K562 (cell line): ENCODE results near the gene GPR176. TPM values are rescaled to one million over a fixed set of nuclear protein-coding genes. Genes with fewer than 3 reads are reported as not detected.
A peak's percentile ranks its signal among the peaks of the same experiment; 100 is the strongest.

ENCODE experiments used
- DDX20 ChIP-seq: fragments of 450-650 bp; IDR thresholded peaks from 2 replicates; pipeline ENCODE4 v1.6.1; 2016; ENCODE audit warnings: missing genetic modification characterization, low read depth, mild to moderate bottlenecking, missing compliant biosample characterization, moderate library complexity
- EHMT2 ChIP-seq: fragments of 450-650 bp; IDR thresholded peaks from 2 replicates; pipeline ENCODE4 v1.6.1; 2018; ENCODE audit warnings: antibody characterized with exemption
- FOSL1 ChIP-seq: fragments of 200-800 bp; sonication (Bioruptor generic); conservative IDR thresholded peaks from 2 replicates; pipeline ENCODE4 v1.6.1; 2016; ENCODE audit warnings: missing genetic modification characterization, missing compliant biosample characterization
- FOXA1 ChIP-seq: fragments of 450-650 bp; IDR thresholded peaks from 2 replicates; pipeline ENCODE4 v1.6.1; 2016; ENCODE audit warnings: mild to moderate bottlenecking, borderline replicate concordance
- HNRNPK ChIP-seq: fragments of 200-400 bp; formaldehyde crosslinking; IDR thresholded peaks from one replicate; pipeline ENCODE4 v1.6.1; 2018; ENCODE audit warnings: mild to moderate bottlenecking, low read depth, low read length; ENCODE audit not compliant: poor library complexity, severe bottlenecking
- HNRNPLL ChIP-seq: fragments of 200-400 bp; formaldehyde crosslinking; IDR thresholded peaks from 2 replicates; pipeline ENCODE4 v1.6.1; 2017; ENCODE audit warnings: low read length, low read depth, mild to moderate bottlenecking; ENCODE audit not compliant: poor library complexity, severe bottlenecking
- KLF16 ChIP-seq: IDR thresholded peaks from 2 replicates; pipeline ENCODE4 v1.6.1; 2016; ENCODE audit warnings: antibody characterized with exemption
- MCM7 ChIP-seq, 2 experiments: fragments of 450-650 bp; IDR thresholded peaks; 2 replicates each; pipeline ENCODE4 v1.6.1; 2016 to 2018
- MTA3 ChIP-seq: fragments of 450-650 bp; formaldehyde crosslinking; IDR thresholded peaks from 2 replicates; pipeline ENCODE4 v1.6.1; 2017; ENCODE audit warnings: mild to moderate bottlenecking, borderline replicate concordance
- PHF21A ChIP-seq: fragments of 450-650 bp; IDR thresholded peaks from 2 replicates; pipeline ENCODE4 v1.6.1; 2017; ENCODE audit warnings: low read depth, borderline replicate concordance
- SIRT6 ChIP-seq: IDR thresholded peaks from one replicate; pipeline ENCODE4 v1.6.1; 2012; ENCODE audit warnings: low read depth, mild to moderate bottlenecking, control low read depth, inconsistent platforms, low read length, moderate library complexity
- SMAD3 ChIP-seq: fragments of 450-650 bp; formaldehyde crosslinking; conservative IDR thresholded peaks from 2 replicates; pipeline ENCODE4 v1.4.0; 2020; ENCODE audit warnings: mild to moderate bottlenecking
- TCF7L2 ChIP-seq: fragments of 150-350 bp; IDR thresholded peaks from 2 replicates; pipeline ENCODE4 v1.6.1; 2016; ENCODE audit warnings: low read depth, mild to moderate bottlenecking, low read length, moderate library complexity
- ZNF3 ChIP-seq: fragments of 250-450 bp; sonication (Bioruptor Pico); IDR thresholded peaks from 2 replicates; pipeline ENCODE4 v1.5.0; 2021; ENCODE audit warnings: mild to moderate bottlenecking, moderate library complexity
- ZNF431 ChIP-seq: sonication (generic); formaldehyde crosslinking; IDR thresholded peaks from 2 replicates; pipeline ENCODE4 v1.8.0; 2022; ENCODE audit warnings: mild to moderate bottlenecking, missing genetic modification reagents
- polyA plus RNA-seq, 8 experiments: library from polyadenylated mRNA; depleted of rRNA in 4 of 8; stranded (reverse) in 5 of 8; unstranded in 3 of 8; fragments of >200 nt; fragmentation: Nextera tagmentation in 2 of 8; fragmentation: Illumina TruSeq in 1 of 8; extraction: Ambion mirVana in 2 of 8; extraction: Trizol in 1 of 8; gene quantifications; 2 replicates each; pipeline versions ENCODE4 v1.2.1 to v1.2.3, GENCODE V29; 2011 to 2014; ENCODE audit warnings: inconsistent platforms in 1 of 8, missing spikeins in 1 of 8
- total RNA-seq, 7 experiments: library from RNA; depleted of rRNA in 6 of 7; stranded (reverse); fragments of >200 nt in 6 of 7; fragmentation: Illumina TruSeq in 2 of 7; extraction: Trizol in 2 of 7; gene quantifications; 2 replicates each; pipeline versions ENCODE4 v1.2.1 to v1.2.3, GENCODE V29; 2011 to 2021; ENCODE audit warnings: low replicate concordance in 1 of 7
- TF ChIP-seq, protein P1 (sequence below): IDR thresholded peaks from 3 replicates; pipeline ENCODE4 v1.6.1; 2011; ENCODE audit warnings: borderline replicate concordance, mild to moderate bottlenecking, moderate library complexity; ENCODE audit not compliant: insufficient read length; ENCODE audit errors: extremely low read depth
- TF ChIP-seq, protein P2 (sequence below): fragments of 450-650 bp; IDR thresholded peaks from 2 replicates; pipeline ENCODE4 v1.6.1; 2016; ENCODE audit warnings: borderline replicate concordance
- TF ChIP-seq, protein P3 (sequence below): sonication (generic); formaldehyde crosslinking; IDR thresholded peaks from 2 replicates; pipeline ENCODE4 v1.8.1; 2022; ENCODE audit warnings: missing genetic modification reagents
- TF ChIP-seq, protein P4 (sequence below): fragments of 450-650 bp; IDR thresholded peaks from 2 replicates; pipeline ENCODE4 v1.6.1; 2016; ENCODE audit warnings: low read depth, mild to moderate bottlenecking, moderate library complexity

Gene GPR176
- total and polyA plus RNA-seq, 9 of the 15 experiments (the other 6 are each of a cell fraction or from before 2014, with no cell fraction given) = 0.03 to 1.2 (median 0.76) TPM

DNA sequence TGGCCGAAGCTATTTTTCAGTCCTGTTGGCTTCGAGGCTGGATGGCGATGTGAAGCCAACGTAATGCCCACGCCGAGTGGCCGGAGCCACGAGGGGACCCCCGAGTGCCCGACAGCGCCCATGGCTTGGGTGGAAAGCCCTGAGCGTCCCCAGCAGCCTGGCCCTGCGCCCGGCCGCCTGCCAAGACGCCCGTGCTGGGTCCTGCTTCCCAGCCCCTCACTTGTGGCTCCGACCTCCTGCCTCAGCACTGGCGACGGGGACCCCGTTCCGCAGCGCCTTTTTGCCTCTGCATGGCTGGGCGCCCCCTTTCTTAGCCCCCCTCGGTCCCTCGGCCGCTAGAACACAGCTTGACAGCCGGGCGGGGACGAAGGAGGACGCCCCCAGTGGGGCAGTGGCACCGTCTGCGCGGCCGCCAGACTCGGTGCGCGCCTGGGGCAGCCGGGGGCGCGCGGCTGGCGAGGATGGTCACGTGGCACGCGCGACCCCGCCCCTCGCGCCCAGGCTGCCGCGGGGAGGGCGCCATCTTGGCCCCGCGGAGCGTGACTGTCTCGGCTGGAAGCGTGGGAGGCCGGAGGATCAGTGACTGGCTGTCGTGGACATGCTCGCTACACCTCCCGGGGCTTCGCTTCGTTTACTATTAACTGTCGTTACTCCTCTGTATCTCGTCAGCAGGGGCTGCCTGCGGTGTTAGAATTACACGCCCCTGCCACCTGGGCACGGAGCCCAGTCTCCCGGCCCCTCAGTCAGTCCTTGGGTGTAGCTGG, 626 bp upstream of the GPR176 start (continued):
- TF ChIP-seq, protein P1, sequence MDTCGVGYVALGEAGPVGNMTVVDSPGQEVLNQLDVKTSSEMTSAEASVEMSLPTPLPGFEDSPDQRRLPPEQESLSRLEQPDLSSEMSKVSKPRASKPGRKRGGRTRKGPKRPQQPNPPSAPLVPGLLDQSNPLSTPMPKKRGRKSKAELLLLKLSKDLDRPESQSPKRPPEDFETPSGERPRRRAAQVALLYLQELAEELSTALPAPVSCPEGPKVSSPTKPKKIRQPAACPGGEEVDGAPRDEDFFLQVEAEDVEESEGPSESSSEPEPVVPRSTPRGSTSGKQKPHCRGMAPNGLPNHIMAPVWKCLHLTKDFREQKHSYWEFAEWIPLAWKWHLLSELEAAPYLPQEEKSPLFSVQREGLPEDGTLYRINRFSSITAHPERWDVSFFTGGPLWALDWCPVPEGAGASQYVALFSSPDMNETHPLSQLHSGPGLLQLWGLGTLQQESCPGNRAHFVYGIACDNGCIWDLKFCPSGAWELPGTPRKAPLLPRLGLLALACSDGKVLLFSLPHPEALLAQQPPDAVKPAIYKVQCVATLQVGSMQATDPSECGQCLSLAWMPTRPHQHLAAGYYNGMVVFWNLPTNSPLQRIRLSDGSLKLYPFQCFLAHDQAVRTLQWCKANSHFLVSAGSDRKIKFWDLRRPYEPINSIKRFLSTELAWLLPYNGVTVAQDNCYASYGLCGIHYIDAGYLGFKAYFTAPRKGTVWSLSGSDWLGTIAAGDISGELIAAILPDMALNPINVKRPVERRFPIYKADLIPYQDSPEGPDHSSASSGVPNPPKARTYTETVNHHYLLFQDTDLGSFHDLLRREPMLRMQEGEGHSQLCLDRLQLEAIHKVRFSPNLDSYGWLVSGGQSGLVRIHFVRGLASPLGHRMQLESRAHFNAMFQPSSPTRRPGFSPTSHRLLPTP = no peak
- TF ChIP-seq, protein P2, sequence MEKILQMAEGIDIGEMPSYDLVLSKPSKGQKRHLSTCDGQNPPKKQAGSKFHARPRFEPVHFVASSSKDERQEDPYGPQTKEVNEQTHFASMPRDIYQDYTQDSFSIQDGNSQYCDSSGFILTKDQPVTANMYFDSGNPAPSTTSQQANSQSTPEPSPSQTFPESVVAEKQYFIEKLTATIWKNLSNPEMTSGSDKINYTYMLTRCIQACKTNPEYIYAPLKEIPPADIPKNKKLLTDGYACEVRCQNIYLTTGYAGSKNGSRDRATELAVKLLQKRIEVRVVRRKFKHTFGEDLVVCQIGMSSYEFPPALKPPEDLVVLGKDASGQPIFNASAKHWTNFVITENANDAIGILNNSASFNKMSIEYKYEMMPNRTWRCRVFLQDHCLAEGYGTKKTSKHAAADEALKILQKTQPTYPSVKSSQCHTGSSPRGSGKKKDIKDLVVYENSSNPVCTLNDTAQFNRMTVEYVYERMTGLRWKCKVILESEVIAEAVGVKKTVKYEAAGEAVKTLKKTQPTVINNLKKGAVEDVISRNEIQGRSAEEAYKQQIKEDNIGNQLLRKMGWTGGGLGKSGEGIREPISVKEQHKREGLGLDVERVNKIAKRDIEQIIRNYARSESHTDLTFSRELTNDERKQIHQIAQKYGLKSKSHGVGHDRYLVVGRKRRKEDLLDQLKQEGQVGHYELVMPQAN = no peak
- TF ChIP-seq HNRNPK = no peak
- TF ChIP-seq SMAD3 (CRISPR knock-in tag) = no peak
- no peak for TF ChIP-seq KLF16
- TF ChIP-seq HNRNPLL = no peak
- TF ChIP-seq ZNF3 (CRISPR knock-in tag) = no peak
- no peak for TF ChIP-seq MCM7 (IDR thresholded peaks at IDR 0.05)
- 0 out of 2 replicates have a peak, but pooled peaks have one; percentile 19 for TF ChIP-seq FOSL1 (tag)
- TF ChIP-seq, protein P3, sequence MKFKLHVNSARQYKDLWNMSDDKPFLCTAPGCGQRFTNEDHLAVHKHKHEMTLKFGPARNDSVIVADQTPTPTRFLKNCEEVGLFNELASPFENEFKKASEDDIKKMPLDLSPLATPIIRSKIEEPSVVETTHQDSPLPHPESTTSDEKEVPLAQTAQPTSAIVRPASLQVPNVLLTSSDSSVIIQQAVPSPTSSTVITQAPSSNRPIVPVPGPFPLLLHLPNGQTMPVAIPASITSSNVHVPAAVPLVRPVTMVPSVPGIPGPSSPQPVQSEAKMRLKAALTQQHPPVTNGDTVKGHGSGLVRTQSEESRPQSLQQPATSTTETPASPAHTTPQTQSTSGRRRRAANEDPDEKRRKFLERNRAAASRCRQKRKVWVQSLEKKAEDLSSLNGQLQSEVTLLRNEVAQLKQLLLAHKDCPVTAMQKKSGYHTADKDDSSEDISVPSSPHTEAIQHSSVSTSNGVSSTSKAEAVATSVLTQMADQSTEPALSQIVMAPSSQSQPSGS (CRISPR knock-in tag) = no peak
- no peak for TF ChIP-seq PHF21A
- TF ChIP-seq FOXA1 = no peak
- TF ChIP-seq ZNF431 (CRISPR knock-in tag) = peak; percentile 78
- TF ChIP-seq EHMT2 = no peak; the same call in 1 of the 2 replicates
- no peak for TF ChIP-seq DDX20 (tag)
- TF ChIP-seq TCF7L2 = no peak
- no peak for TF ChIP-seq SIRT6
- TF ChIP-seq MTA3 = peak; percentile 70; the same call in 1 of the 2 replicates
- TF ChIP-seq, protein P4, sequence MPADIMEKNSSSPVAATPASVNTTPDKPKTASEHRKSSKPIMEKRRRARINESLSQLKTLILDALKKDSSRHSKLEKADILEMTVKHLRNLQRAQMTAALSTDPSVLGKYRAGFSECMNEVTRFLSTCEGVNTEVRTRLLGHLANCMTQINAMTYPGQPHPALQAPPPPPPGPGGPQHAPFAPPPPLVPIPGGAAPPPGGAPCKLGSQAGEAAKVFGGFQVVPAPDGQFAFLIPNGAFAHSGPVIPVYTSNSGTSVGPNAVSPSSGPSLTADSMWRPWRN = no peak
